Sigmoid colon (tissue), 7 donors: ENCODE results near the gene PRKN. TPM values are rescaled to one million over a fixed set of nuclear protein-coding genes. Genes with fewer than 3 reads are reported as not detected.

Source experiments
- DNase-seq: peaks from one replicate; pipeline ENCODE4 v3.0.0-alpha.2; 2019
- H3K27ac ChIP-seq, 4 donors: fragments of 200-600 bp; sonication (generic); one replicate each; pipeline ENCODE4 v1.5.1; 2016 to 2019; ENCODE audit warnings: mild to moderate bottlenecking in 1 of 4
- H3K27me3 ChIP-seq, 3 donors: fragments of 200-600 bp; sonication (generic); one replicate each; pipeline ENCODE4 v1.5.1; 2019; ENCODE audit warnings: mild to moderate bottlenecking in 1 of 3
- H3K36me3 ChIP-seq, 4 donors: fragments of 200-600 bp; sonication (generic); one replicate each; pipeline ENCODE4 v1.5.1; 2016 to 2019
- H3K4me1 ChIP-seq, 4 donors: fragments of 200-600 bp; sonication (generic); one replicate each; pipeline ENCODE4 v1.5.1; 2017 to 2019
- H3K4me3 ChIP-seq, 4 donors: fragments of 200-600 bp; sonication (generic); one replicate each; pipeline ENCODE4 v1.5.1; 2017 to 2019; ENCODE audit warnings: mild to moderate bottlenecking in 2 of 4, moderate library complexity in 1 of 4
- H3K9me3 ChIP-seq, 4 donors: fragments of 200-600 bp in 3 of 4; sonication (generic) in 3 of 4; one replicate each; pipeline versions ENCODE4 v1.5.1 to v1.6.1; 2013 to 2019
- EP300 ChIP-seq, 4 donors: sonication (generic); formaldehyde crosslinking; IDR thresholded peaks; one replicate each; pipeline ENCODE4 v1.6.1; 2017; ENCODE audit warnings: antibody characterized with exemption in 4 of 4
- POLR2A ChIP-seq, 2 donors: fragments of 450-650 bp; IDR thresholded peaks; one replicate each; pipeline ENCODE4 v1.6.1; 2016; ENCODE audit warnings: antibody characterized with exemption in 2 of 2, mild to moderate bottlenecking in 2 of 2, moderate library complexity in 2 of 2
- POLR2AphosphoS5 ChIP-seq, 4 donors: sonication (generic); formaldehyde crosslinking; IDR thresholded peaks; one replicate each; pipeline ENCODE4 v1.6.1; 2017; ENCODE audit warnings: antibody characterized with exemption in 4 of 4
- WGBS, 2 donors: extraction: QIAGEN DNeasy Blood & Tissue Kit; methylation state at CpG; one replicate each; pipeline ENCODE4 v1.1.7; 2013; 5-methylcytosine and 5-hydroxymethylcytosine counted together
- intact Hi-C: fragments of 100-400 bp; cut with DNase I; formaldehyde crosslinking; loops from one replicate; pipeline ENCODE4 v1.15.1; 2023
- polyA plus RNA-seq, 3 donors: library from polyadenylated mRNA; stranded (reverse); fragments of 200-250 nt; gene quantifications; one replicate each; pipeline ENCODE4 v1.2.3, GENCODE V29; 2013
- total RNA-seq, 4 donors: library from RNA; depleted of rRNA; stranded (reverse); fragments of >200 nt; gene quantifications; one replicate each; pipeline ENCODE4 v1.1.0, GENCODE V29; 2016
- TF ChIP-seq, protein P1 (sequence below), 4 experiments: fragments of 450-650 bp in 3 of 4; fragments of 200-600 bp in 1 of 4; IDR thresholded peaks; one replicate each; pipeline ENCODE4 v1.5.1; 2016 to 2019; ENCODE audit warnings: antibody characterized with exemption in 4 of 4, mild to moderate bottlenecking in 3 of 4, moderate library complexity in 2 of 4
- donor health status: healthy with polysubstance abuse.
- donor health status: Bipolar disorder and iron deficiency.
- donor health status: healthy.

Gene PRKN
- total and polyA plus RNA-seq, 7 donors: 0.38 to 173 (median 9.7) TPM

DNA sequence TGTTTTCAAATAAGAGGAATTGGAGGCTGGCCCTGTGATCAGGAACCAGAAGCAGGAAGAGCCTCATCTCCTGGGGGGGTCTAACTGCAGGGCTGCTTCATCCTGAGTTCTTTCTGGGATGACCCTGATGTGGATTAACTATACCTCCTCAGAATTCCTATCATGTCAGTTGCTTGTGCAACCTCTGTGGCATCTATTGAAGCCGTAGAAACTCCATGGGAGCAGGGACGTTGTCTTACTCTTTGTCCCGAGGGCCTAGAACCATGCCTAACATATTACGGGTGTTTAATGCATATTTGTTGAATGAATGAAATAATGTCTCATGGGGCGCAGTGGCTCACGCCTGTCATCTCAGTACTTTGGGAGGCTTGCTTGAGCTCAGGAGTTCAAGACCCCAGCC lies 1343.6 kb downstream of the PRKN start:
- 93 to 96% methylated on average over 6 of the region's 6 CpGs for WGBS, 2 donors
- DNase-seq: no peak
- intact Hi-C loops: no loop called here
- Histone ChIP-seq H3K4me3 (no peak overlapping the region), H3K9me3 (peaks cover 0 to 5% (median 0%) of the 10 kb centered on the region in 4 donors), H3K36me3 (no peaks in the 10 kb centered on the region), H3K4me1 (no peaks in the 10 kb centered on the region), H3K27me3 (no peaks in the 10 kb centered on the region), H3K27ac (no peak overlapping the region)
- no peak for TF ChIP-seq POLR2AphosphoS5 (IDR thresholded peaks at IDR 0.05)
- TF ChIP-seq EP300 (IDR thresholded peaks at IDR 0.05): no peak
- no peak for TF ChIP-seq POLR2A (IDR thresholded peaks at IDR 0.05)
- TF ChIP-seq, protein P1, sequence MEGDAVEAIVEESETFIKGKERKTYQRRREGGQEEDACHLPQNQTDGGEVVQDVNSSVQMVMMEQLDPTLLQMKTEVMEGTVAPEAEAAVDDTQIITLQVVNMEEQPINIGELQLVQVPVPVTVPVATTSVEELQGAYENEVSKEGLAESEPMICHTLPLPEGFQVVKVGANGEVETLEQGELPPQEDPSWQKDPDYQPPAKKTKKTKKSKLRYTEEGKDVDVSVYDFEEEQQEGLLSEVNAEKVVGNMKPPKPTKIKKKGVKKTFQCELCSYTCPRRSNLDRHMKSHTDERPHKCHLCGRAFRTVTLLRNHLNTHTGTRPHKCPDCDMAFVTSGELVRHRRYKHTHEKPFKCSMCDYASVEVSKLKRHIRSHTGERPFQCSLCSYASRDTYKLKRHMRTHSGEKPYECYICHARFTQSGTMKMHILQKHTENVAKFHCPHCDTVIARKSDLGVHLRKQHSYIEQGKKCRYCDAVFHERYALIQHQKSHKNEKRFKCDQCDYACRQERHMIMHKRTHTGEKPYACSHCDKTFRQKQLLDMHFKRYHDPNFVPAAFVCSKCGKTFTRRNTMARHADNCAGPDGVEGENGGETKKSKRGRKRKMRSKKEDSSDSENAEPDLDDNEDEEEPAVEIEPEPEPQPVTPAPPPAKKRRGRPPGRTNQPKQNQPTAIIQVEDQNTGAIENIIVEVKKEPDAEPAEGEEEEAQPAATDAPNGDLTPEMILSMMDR (IDR thresholded peaks at IDR 0.05): no peak

DNA sequence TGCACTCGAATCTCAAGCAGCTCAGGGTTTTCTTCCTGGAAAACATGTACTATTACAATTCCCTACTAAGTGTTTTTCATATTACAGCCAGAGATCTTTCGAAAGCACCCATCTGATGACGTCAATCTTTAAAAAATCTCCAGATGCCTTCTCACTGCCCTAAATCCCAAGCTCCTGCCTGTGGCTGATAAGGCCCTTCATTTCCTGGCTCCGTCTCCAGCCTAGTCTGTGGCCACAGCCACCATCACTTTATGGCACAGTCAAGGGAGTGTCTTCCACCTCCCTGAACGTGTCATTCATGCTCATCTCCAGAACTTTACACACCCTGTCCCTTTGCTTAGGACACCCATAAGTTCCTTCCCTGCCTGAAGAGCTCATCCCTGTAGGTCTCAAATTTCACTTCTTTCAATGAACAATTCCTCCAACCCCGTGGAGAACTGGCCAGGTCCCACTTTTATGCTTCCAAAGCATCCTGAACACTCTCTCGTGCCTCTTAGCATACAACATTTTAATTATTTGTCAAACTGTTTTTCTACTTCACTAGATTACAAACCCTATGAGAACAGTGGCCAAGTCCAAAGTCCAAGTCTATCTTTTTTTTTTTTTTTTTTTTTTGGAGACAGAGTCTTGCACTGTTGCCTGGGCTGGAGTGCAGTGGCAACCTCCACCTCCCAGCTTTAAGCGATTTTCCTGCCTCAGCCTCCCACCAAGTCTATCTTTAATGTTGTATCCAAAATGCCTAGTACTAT lies 1347.6 kb downstream of the PRKN start:
- H3K27ac ChIP-seq: no peak overlapping the region
- WGBS, 2 donors: 45 to 64% methylated on average over 8 of the region's 8 CpGs
- TF ChIP-seq POLR2A (IDR thresholded peaks at IDR 0.05): no peak
- TF ChIP-seq, protein P1 (IDR thresholded peaks at IDR 0.05): no peak
- DNase-seq: no peak
- no peak overlapping the region for H3K4me3 ChIP-seq
- H3K4me1 ChIP-seq: no peaks in the 10 kb centered on the region
- no peaks in the 10 kb centered on the region for H3K36me3 ChIP-seq
- intact Hi-C loops: loop anchor here (10.0 kb wide), 1 partner anchor 275 kb away; no protein-coding TSS in a partner anchor
- no peaks in the 10 kb centered on the region for H3K9me3 ChIP-seq
- no peaks in the 10 kb centered on the region for H3K27me3 ChIP-seq

DNA sequence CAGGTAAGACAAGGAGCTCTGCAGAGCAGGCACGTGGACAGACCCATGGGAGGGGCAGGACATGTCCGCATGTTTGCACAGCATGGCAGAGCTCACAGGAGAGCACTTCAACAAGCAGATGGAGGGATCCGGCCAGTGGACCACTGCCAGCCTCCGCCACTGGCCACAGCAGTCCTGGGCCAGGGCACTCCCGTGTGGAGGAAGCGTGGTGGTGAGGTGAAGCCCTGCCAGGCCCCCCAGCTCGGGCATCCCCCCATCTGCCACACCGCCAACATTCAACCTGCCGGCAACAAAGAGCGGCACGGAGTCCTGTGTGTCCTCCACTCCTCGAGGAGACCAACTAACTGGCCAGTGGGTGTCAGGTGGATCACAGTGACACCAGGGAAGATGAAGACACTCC lies 1349.5 kb downstream of the PRKN start:
- no peak for DNase-seq
- WGBS, 2 donors: 88 to 91% methylated on average over 12 of the region's 12 CpGs
- TF ChIP-seq EP300 (IDR thresholded peaks at IDR 0.05) (no peak), POLR2A (IDR thresholded peaks at IDR 0.05) (no peak), POLR2AphosphoS5 (IDR thresholded peaks at IDR 0.05) (no peak)
- TF ChIP-seq, protein P1 (IDR thresholded peaks at IDR 0.05): no peak
- Histone ChIP-seq H3K9me3 (no peaks in the 10 kb centered on the region), H3K27me3 (no peaks in the 10 kb centered on the region), H3K4me1 (peaks cover 0 to 6% (median 0%) of the 10 kb centered on the region in 4 donors), H3K36me3 (no peaks in the 10 kb centered on the region), H3K4me3 (no peak overlapping the region), H3K27ac (no peak overlapping the region)
- intact Hi-C loops: loop anchor here (10.0 kb wide), 1 partner anchor 273 kb away; no protein-coding TSS in a partner anchor

DNA sequence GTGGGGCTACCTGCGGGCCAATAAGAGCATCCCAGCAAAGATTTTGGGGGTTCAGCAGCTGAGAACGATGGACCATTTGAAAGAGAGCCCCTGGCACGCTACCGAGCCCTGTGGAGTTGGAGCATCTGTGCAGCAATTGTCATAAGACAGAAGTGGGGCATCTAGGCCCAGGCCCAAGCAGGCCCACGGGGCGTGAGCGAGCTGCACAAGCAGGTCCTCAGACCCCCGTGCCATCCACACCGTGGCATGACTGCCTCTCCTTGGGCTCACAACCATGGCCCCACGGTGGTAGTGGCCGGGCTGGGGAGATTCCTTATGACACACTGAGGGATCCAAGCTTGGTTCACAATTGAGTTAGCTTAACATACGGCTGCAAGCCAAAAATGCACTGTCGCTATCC lies 1350.5 kb downstream of the PRKN start:
- Histone ChIP-seq H3K36me3 (no peaks in the 10 kb centered on the region), H3K9me3 (no peaks in the 10 kb centered on the region), H3K4me1 (peaks cover 0 to 6% (median 0%) of the 10 kb centered on the region in 4 donors), H3K4me3 (no peak overlapping the region), H3K27ac (no peak overlapping the region), H3K27me3 (no peaks in the 10 kb centered on the region)
- intact Hi-C loops: loop anchor here (10.0 kb wide), 1 partner anchor 272 kb away; no protein-coding TSS in a partner anchor
- TF ChIP-seq EP300 (IDR thresholded peaks at IDR 0.05) (no peak), POLR2A (IDR thresholded peaks at IDR 0.05) (no peak), POLR2AphosphoS5 (IDR thresholded peaks at IDR 0.05) (no peak)
- TF ChIP-seq, protein P1 (IDR thresholded peaks at IDR 0.05): no peak
- 93 to 94% methylated on average over 13 of the region's 13 CpGs for WGBS, 2 donors
- no peak for DNase-seq
